Activated CD8-positive, alpha-beta memory T cell treated with anti-CD3 and anti-CD28 coated beads for 1 hour (primary cell): Measurements from ENCODE around the gene RASSF3.

Experiments used
- DNase-seq, 2 donors: peaks; one replicate each; pipeline ENCODE4 v3.0.0-alpha.2; 2020; ENCODE audit warnings: low read depth in 1 of 2; ENCODE audit errors: extremely low read depth in 1 of 2

The RASSF3 gene

GRCh38 chr12:64720884-64721283 lies 110.6 kb downstream of the RASSF3 start:
- no peak for DNase-seq

GRCh38 chr12:64722835-64723234 lies 112.5 kb downstream of the RASSF3 start:
- no peak for DNase-seq

GRCh38 chr12:64723630-64724029 lies 113.3 kb downstream of the RASSF3 start:
- DNase-seq = no peak

DNA sequence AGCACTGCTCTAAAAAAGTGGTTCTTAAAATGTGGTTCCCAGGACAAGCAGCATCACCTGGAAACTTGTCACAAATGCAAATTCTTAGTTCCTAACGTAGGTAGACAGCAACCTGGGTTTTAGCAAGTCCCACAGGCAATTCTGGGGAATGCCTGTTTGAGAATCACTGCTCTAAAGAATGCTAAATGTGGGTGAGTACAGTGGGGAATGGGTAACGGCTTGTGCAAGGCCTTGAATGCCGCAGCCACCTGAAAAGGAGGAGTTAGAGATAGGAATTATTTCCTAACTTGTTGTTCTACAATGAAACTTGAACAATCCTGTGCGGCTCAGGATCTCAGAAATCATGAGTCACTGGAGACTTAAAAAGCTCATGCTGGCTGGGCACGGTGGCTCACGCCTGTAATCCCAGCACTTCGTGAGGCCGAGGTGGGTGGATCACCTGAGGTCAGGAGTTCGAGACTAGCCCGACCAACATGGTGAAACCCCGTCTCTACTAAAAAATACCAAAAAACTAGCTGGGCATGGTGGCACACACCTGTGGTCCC lies 114.0 kb downstream of the RASSF3 start:
- DNase-seq = no peak

DNA sequence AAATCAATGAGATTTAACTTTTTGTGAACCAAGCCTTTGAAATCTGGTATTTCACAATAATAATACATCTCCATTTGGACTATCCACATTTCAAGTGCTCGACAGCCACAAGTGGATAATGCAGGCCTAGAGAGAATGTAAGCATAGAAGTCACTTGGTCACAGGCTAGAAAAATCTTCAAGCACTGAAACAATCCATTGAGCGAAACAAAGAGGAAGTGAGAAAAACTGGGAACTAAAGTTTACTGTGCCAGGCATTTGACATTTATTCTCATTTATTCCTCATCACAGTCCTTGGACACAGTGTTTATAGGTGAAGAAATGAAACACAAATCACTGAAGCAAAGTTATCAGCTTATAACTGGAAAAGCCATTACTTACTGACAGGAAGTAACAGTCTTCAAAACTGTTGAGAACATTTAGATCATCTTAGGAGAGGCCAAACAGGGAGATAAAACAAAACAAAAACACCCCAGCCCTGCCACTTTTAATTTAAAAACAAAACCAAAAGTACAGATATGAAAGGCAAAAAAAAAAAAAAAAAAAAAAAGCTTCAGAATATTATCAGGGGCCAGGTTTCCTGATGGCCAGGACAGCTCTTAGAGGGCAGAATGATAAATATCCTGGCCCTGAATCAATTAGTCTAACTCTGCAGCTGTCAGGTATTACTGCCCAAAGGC lies 119.8 kb downstream of the RASSF3 start:
- no peak for DNase-seq

DNA sequence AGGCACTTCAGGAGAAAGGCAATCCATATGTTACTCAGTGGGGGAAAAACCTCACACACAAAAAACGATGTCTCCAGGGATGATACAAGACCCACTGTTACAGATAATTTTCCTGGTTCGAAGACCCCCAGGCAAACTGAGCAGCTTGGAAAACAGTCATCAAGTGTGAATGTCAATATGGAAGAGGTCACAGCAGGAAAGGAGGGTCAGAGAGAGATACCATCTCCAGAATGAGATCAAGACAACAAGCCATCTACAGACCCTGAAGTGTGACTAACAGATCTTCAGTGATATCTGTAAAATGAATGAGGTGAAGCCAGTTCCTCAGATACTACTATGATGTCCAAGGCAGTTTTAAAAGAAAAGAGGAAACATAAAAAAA lies 120.3 kb downstream of the RASSF3 start:
- DNase-seq = no peak

DNA sequence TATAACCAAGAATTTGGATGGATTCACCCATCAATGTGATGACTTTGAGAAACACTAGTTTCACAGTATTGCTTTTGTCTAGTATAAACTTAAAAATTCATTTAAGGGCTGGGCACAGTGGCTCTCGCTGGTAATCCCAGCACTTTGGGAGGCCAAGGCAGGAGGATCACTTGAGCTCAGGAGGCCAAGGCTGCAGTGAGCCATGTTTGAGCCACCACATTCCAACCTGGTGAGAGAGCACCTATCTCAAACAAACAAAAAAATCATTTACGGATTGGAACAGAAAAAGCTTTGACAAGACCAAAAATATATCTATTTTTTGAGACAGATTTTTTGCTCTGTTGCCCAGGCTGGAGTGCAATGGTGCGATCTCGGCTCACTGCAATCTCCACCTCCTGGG lies 121.4 kb downstream of the RASSF3 start:
- DNase-seq = no peak

DNA sequence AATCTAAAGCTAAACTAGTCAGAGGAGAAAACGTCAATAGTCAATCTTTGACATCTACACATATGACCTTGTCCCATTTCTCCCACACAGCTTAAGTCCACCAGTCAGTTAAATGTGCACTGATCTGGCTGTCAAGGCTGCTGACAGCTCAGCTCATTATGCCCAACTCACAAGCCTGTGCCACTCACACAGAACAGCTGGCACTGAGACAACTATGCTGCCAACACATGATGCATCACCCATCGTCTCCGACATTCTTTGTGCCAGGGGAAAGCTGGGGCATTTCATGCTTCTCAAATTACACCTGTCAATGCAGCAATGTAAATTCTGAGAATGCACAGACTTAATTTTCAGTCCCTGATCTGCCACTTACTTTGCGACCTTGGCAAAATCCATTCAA lies 123.6 kb downstream of the RASSF3 start:
- no peak for DNase-seq

DNA sequence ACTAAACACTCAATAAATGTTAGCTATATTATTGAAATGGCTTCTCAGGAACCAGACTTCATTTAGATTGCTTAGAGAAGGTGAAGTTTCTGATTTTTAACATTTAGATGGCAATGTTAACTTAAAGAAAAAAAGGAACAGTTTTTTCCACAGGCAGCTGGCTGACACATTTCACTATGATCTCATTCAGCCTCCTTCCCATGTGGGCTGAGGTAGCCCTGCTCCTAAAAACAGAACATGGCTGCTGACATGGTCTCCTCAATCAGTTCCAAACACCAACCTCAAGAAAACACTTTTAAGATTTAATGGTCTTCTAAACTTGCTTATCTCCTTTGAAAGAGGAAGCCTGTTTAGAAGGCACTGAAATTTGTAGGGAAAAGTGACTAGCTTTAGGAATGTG lies 125.1 kb downstream of the RASSF3 start:
- no peak for DNase-seq

GRCh38 chr12:64736771-64737170 lies 126.5 kb downstream of the RASSF3 start:
- DNase-seq = no peak

DNA sequence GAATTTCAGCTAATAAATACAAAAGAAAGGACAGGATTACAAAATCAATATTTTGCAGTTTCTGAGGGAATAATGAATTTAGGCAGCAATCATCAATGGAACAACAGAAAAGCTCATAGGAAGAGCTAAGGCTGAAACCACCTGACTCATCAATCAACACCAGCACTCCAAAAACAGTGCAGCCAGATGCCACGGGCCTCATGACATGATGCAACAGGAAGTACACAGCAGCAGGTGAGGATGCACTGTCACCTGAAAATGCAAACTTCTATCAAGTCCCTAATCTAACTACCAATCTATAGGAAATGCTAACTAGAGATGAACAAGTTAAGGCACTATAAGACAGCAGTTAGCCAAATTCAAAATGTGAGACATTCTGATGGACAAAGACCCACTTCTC lies 127.2 kb downstream of the RASSF3 start:
- no peak for DNase-seq

DNA sequence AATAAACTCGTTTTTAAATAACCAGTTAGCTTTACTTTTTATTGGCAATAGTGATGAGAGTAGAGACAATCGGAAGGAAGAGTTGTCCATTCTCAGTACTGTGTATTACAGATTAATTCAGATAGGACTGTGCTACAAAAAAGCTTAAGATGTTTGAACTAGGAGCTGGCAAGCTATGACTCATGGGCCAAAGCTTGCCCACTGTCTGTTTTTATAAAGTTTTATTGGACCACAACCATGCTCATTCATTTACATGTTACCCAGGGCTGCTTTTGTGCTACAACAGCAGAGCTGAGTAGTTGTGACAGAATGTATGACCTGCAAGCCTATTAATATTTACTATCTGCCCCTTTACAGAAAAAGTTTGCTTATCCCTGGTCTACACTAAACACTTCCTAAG lies 129.5 kb downstream of the RASSF3 start:
- no peak for DNase-seq

- no peak for DNase-seq
These were observed 130.4 kb downstream of the RASSF3 start for GRCh38 chr12:64740646-64741045.

DNA sequence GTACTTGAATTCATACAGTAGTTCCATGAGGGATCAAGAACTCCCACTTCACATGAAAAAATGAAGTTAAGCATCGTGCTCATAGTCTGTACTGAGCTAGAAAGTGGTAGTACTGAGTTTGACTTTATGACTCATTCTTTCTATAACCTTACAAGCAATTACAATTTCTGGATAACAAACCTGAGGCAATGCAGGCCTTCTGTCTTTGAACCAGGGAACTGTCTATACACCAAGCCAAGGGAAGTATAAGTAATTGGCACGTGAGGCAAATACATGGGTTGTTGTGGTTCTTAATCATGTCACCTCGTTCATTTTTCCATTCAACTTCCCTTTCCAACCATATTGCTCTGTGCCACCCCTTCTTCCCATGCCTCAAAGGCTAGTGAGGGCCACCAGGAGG lies 132.1 kb downstream of the RASSF3 start:
- DNase-seq = no peak

- no peak for DNase-seq
These were observed 132.9 kb downstream of the RASSF3 start for GRCh38 chr12:64743206-64743605.

GRCh38 chr12:64744422-64745258 lies 134.3 kb downstream of the RASSF3 start:
- no peak for DNase-seq

GRCh38 chr12:64745259-64745807 lies 135.0 kb downstream of the RASSF3 start:
- no peak for DNase-seq

GRCh38 chr12:64745980-64746379 lies 135.7 kb downstream of the RASSF3 start:
- no peak for DNase-seq

GRCh38 chr12:64746663-64747062 lies 136.4 kb downstream of the RASSF3 start:
- DNase-seq = no peak
